HepG2 (cell line): ENCODE results near the gene TMEM260. TPM values are rescaled to one million over a fixed set of nuclear protein-coding genes. Genes with fewer than 3 reads are reported as not detected.

Experiments used
- ATAC-seq: fragments of 200-7000 bp; cut with Tn5 transposase; 3 replicates; pipeline ENCODE4 v1.9.1; 2020; ENCODE audit warnings: mild to moderate bottlenecking, moderate library complexity
- BruUV-seq: library from RNA; stranded (reverse); fragments of 400-500 nt; replicated peaks from 2 replicates; lab custom pipeline; 2021; lab: Mats Ljungman, UMichigan
- CTCF ChIA-PET: fragments of 300-600 bp; formaldehyde crosslinking; extraction: SDS; loops from one replicate; lab custom pipeline; 2021; ENCODE audit warnings: low total read pairs, inconsistent platforms, low intra/inter-chr PET ratio; lab: Yijun Ruan, JAX
- POLR2A ChIA-PET: fragments of 350-600 bp; sonication (Branson Sonifier 250); formaldehyde crosslinking; loops from one replicate; lab custom pipeline; 2020; ENCODE audit warnings: antibody characterized with exemption, inconsistent platforms; lab: Yijun Ruan, JAX
- DNase-seq: peaks from one replicate; pipeline ENCODE4 v3.0.0-alpha.2; 2015; ENCODE audit warnings: low spot score
- FAIRE-seq: peaks from 3 replicates; lab custom pipeline; 2011; peaks lifted over from hg19 to GRCh38; lab: Jason Lieb, UNC
- H2AFZ ChIP-seq: one replicate; pipeline ENCODE4 v1.6.1; 2011; ENCODE audit warnings: low read length, inconsistent platforms
- H3K27ac ChIP-seq: fragments of 300-600 bp; 3 replicates; pipeline ENCODE4 v1.8.0; 2011; ENCODE audit warnings: mixed run types, mild to moderate bottlenecking, mixed read lengths, low read length, inconsistent platforms; ENCODE audit not compliant: insufficient read depth; ENCODE audit errors: extremely low read length
- H3K27me3 ChIP-seq, 2 experiments: fragments of 200-600 bp in 1 of 2; 2 replicates in 1 of 2; 3 replicates in 1 of 2; pipeline versions ENCODE4 v1.6.0 to v1.8.0; 2011; ENCODE audit warnings: low read length in 2 of 2, mild to moderate bottlenecking in 2 of 2, moderate library complexity in 2 of 2, inconsistent platforms in 1 of 2; ENCODE audit not compliant: insufficient read depth in 2 of 2, control insufficient read depth in 1 of 2
- H3K36me3 ChIP-seq, 2 experiments: fragments of 200-600 bp in 1 of 2; replicated peaks in 1 of 2; 2 replicates in 1 of 2; 3 replicates in 1 of 2; pipeline versions ENCODE4 v1.5.1 to v1.8.0; 2011; ENCODE audit warnings: low read length in 2 of 2, inconsistent platforms in 1 of 2; ENCODE audit not compliant: insufficient read depth in 2 of 2, control insufficient read depth in 1 of 2
- H3K4me1 ChIP-seq: 2 replicates; pipeline ENCODE4 v1.5.1; 2012; ENCODE audit warnings: low read length, inconsistent platforms; ENCODE audit not compliant: insufficient read depth
- H3K4me2 ChIP-seq: 2 replicates; pipeline ENCODE4 v1.6.0; 2011; ENCODE audit warnings: low read depth, low read length, inconsistent platforms
- H3K4me3 ChIP-seq, 3 experiments: fragments of 200-600 bp in 1 of 3; sonication (generic), shearing (Covaris generic) in 1 of 3; replicated peaks in 1 of 3; 2 replicates each; pipeline ENCODE4 v1.5.1; 2011 to 2016; ENCODE audit warnings: low read length in 3 of 3, inconsistent platforms in 2 of 3, low read depth in 2 of 3, mild to moderate bottlenecking in 2 of 3, control low read depth in 1 of 3, mixed read lengths in 1 of 3; ENCODE audit not compliant: insufficient read depth in 1 of 3
- H3K79me2 ChIP-seq: one replicate; pipeline ENCODE4 v1.6.1; 2011; ENCODE audit warnings: low read length, inconsistent platforms; ENCODE audit not compliant: insufficient read depth
- H3K9ac ChIP-seq: 2 replicates; pipeline ENCODE4 v1.6.0; 2011; ENCODE audit warnings: mild to moderate bottlenecking, low read depth, low read length, inconsistent platforms; ENCODE audit not compliant: insufficient read depth
- H3K9me3 ChIP-seq: 2 replicates; pipeline ENCODE4 v1.5.1; 2012; ENCODE audit warnings: mild to moderate bottlenecking, low read length
- H4K20me1 ChIP-seq: 2 replicates; pipeline ENCODE4 v1.6.0; 2011; ENCODE audit warnings: inconsistent platforms, mild to moderate bottlenecking, low read length, moderate library complexity; ENCODE audit not compliant: insufficient read depth
- E2F2 ChIP-seq: sonication (generic); formaldehyde crosslinking; IDR thresholded peaks from 2 replicates; pipeline ENCODE4 v1.4.0; 2020; ENCODE audit warnings: missing genetic modification reagents, borderline replicate concordance
- JUN ChIP-seq: sonication (generic); formaldehyde crosslinking; IDR thresholded peaks from 2 replicates; pipeline ENCODE4 v1.4.0; 2020; ENCODE audit warnings: mild to moderate bottlenecking, missing genetic modification reagents
- MEIS1 ChIP-seq: sonication (generic); formaldehyde crosslinking; IDR thresholded peaks from 2 replicates; pipeline ENCODE4 v1.9.0; 2021; ENCODE audit warnings: mild to moderate bottlenecking, missing genetic modification reagents, moderate library complexity, borderline replicate concordance
- PBX3 ChIP-seq: sonication (generic); formaldehyde crosslinking; IDR thresholded peaks from 2 replicates; pipeline ENCODE4 v1.8.1; 2023; ENCODE audit warnings: missing genetic modification reagents, inconsistent platforms, borderline replicate concordance
- POLR2AphosphoS2 ChIP-seq: IDR thresholded peaks from 2 replicates; pipeline ENCODE4 v1.6.1; 2011; ENCODE audit warnings: low read depth, low read length, improper control_type of control experiment
- RARG ChIP-seq: sonication (generic); formaldehyde crosslinking; IDR thresholded peaks from 2 replicates; pipeline ENCODE4 v1.4.0; 2020; ENCODE audit warnings: low read depth, mild to moderate bottlenecking, missing genetic modification reagents
- ZBTB7B ChIP-seq: sonication (generic); formaldehyde crosslinking; IDR thresholded peaks from 2 replicates; pipeline ENCODE4 v1.4.0; 2020; ENCODE audit warnings: missing genetic modification reagents
- ZNF276 ChIP-seq: sonication (generic); formaldehyde crosslinking; IDR thresholded peaks from 2 replicates; pipeline ENCODE4 v1.4.0; 2020; ENCODE audit warnings: mild to moderate bottlenecking, low read depth, missing genetic modification reagents
- ZNF766 ChIP-seq: sonication (generic); formaldehyde crosslinking; IDR thresholded peaks from 2 replicates; pipeline ENCODE4 v1.5.0; 2020; ENCODE audit warnings: missing genetic modification reagents, borderline replicate concordance
- WGBS: methylation state at CpG from one replicate; pipeline ENCODE4 v1.1.6; 2017; ENCODE audit warnings: low lambda C conversion rate; 5-methylcytosine and 5-hydroxymethylcytosine counted together
- in situ Hi-C: cut with HindIII; loops from 2 replicates; pipeline ENCODE4 v1.10.0; 2017; ENCODE audit warnings: low pct_unique_long_range_greater_than_20kb; ENCODE audit not compliant: extremely low pct_ligation_motif_present
- intact Hi-C: fragments of 100-400 bp; cut with micrococcal nuclease; formaldehyde crosslinking; loops from one replicate; pipeline ENCODE4 v1.10.0; 2022; ENCODE audit not compliant: unreplicated experiment
- polyA plus RNA-seq, 8 experiments: library from polyadenylated mRNA; depleted of rRNA in 3 of 8; stranded (reverse) in 7 of 8; unstranded in 1 of 8; fragments of >200 nt; fragmentation: Illumina TruSeq in 4 of 8; extraction: Trizol in 4 of 8; gene quantifications; 2 replicates each; pipeline versions ENCODE4 v1.2.1 to v1.2.3, GENCODE V29; 2011 to 2016; ENCODE audit warnings: low read depth in 4 of 8, missing spikeins in 1 of 8, mixed read lengths in 1 of 8; ENCODE audit not compliant: insufficient read depth in 1 of 8
- total RNA-seq, 5 experiments: library from RNA; depleted of rRNA; stranded (reverse); fragments of >200 nt; fragmentation: Illumina TruSeq; extraction: Trizol; gene quantifications; 2 replicates each; pipeline ENCODE4 v1.2.3, GENCODE V29; 2016; ENCODE audit warnings: low read depth in 1 of 5

TMEM260 gene
- total and polyA plus RNA-seq, 2 of the 13 experiments (the other 11 are each of a cell fraction or from before 2014, with no cell fraction given), result 7.7 to 9.3 TPM

DNA sequence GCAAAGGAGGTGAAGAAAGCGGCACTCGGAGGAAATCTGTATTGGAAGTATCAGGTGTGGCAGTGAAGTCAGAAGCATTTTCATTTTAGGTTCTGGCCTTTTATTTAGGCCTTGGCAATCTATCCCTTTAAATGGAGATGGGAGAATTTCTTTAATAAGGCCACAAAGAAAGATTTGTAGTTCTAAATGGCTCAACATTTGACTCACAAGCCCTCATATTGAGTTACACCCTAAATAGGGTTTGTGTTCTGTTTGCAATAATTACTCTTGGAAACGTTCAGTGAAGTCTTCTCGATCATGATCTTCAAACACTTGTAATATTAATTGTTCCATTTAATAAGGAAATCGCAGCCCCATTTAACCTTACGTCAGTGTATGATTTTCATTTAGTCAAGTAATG, 25.3 kb upstream of the TMEM260 start:
- CTCF ChIA-PET, result no interaction called here
- FAIRE-seq (no peak), ATAC-seq (no peak), DNase-seq (no peak)
- 60% methylated on average over 6 of the region's 6 CpGs for whole genome bisulfite sequencing
- in situ Hi-C loops, result loop anchor here (10.0 kb wide), 1 partner anchor 510 kb away; no protein-coding TSS in a partner anchor
- POLR2A ChIA-PET, result no interaction called here
- Histone ChIP-seq H3K4me1 (peaks cover 19% of the 10 kb centered on the region), H3K36me3 (no peaks in the 10 kb centered on the region), H3K9ac (no peak overlapping the region), H3K79me2 (no peaks in the 10 kb centered on the region), H4K20me1 (no peaks in the 10 kb centered on the region), H3K4me3 (no peak overlapping the region), H3K27me3 (no peaks in the 10 kb centered on the region), H3K27ac (no peak overlapping the region), H2AFZ (no peak overlapping the region), H3K9me3 (no peaks in the 10 kb centered on the region), H3K4me2 (no peak overlapping the region)
- intact Hi-C loops, result loop anchor here (10.0 kb wide), 1 partner anchor 630 kb away; no protein-coding TSS in a partner anchor
- BruUV-seq, result no TSS peak
- TF ChIP-seq PBX3 (CRISPR knock-in tag) (no peak), ZNF766 (CRISPR knock-in tag) (no peak), ZBTB7B (CRISPR knock-in tag) (no peak), RARG (no peak), E2F2 (CRISPR knock-in tag) (no peak), POLR2AphosphoS2 (no peak), JUN (no peak), ZNF276 (no peak), MEIS1 (no peak)
